ENCODE results near the gene KIF26B.
"Not testable (repeated sequence)": the region's sequence is repeated elsewhere in the genome, so short reads cannot be mapped to it uniquely, and the experiment has no call there.

The KIF26B gene

GRCh38 chr1:245690156-245690690 is 535.4 kb downstream of the KIF26B start:
- DNase-seq, result no peak

- no peak for DNase-seq
These were observed 536.3 kb downstream of the KIF26B start for GRCh38 chr1:245690946-245691541.

GRCh38 chr1:245691897-245692296 is 537.1 kb downstream of the KIF26B start:
- DNase-seq, result no peak

GRCh38 chr1:245692318-245692717 is 537.5 kb downstream of the KIF26B start:
- DNase-seq, result no peak

- DNase-seq, result no peak
These were observed 538.5 kb downstream of the KIF26B start for GRCh38 chr1:245693116-245693793.

GRCh38 chr1:245693941-245694752 is 539.4 kb downstream of the KIF26B start:
- no peak for DNase-seq

- no peak for DNase-seq
These were observed 540.0 kb downstream of the KIF26B start for GRCh38 chr1:245694753-245695195.

GRCh38 chr1:245695211-245695610 is 540.4 kb downstream of the KIF26B start:
- DNase-seq, result no peak

- DNase-seq, result not testable (repeated sequence)
These were observed 540.9 kb downstream of the KIF26B start for GRCh38 chr1:245695701-245696100.

GRCh38 chr1:245698116-245698515 is 543.3 kb downstream of the KIF26B start:
- DNase-seq, result no peak

GRCh38 chr1:245698860-245699259 is 544.1 kb downstream of the KIF26B start:
- no peak for DNase-seq

GRCh38 chr1:245700631-245701030 is 545.8 kb downstream of the KIF26B start:
- DNase-seq, result no peak

GRCh38 chr1:245701631-245702030 is 546.8 kb downstream of the KIF26B start:
- DNase-seq, result no peak

GRCh38 chr1:245702346-245702745 is 547.6 kb downstream of the KIF26B start:
- DNase-seq, result no peak

GRCh38 chr1:245704341-245704740 is 549.6 kb downstream of the KIF26B start:
- DNase-seq, result no peak

- no peak for DNase-seq
These were observed 550.0 kb downstream of the KIF26B start for GRCh38 chr1:245704765-245705164.

GRCh38 chr1:245707941-245708340 is 553.2 kb downstream of the KIF26B start:
- no peak for DNase-seq

- DNase-seq, result no peak
These were observed 556.4 kb downstream of the KIF26B start for GRCh38 chr1:245710961-245711903.

- DNase-seq, result not testable (repeated sequence)
These were observed 559.2 kb downstream of the KIF26B start for GRCh38 chr1:245714027-245714426.

GRCh38 chr1:245715291-245715701 is 560.5 kb downstream of the KIF26B start:
- no peak for DNase-seq

GRCh38 chr1:245715970-245716369 is 561.2 kb downstream of the KIF26B start:
- no peak for DNase-seq

GRCh38 chr1:245716561-245716960 is 561.8 kb downstream of the KIF26B start:
- DNase-seq, result no peak
